Measurements from ENCODE around the gene IER5L. TPM values are rescaled to one million over a fixed set of nuclear protein-coding genes. Genes with fewer than 3 reads are reported as not detected.
"Not testable (repeated sequence)": the region's sequence is repeated elsewhere in the genome, so short reads cannot be mapped to it uniquely, and the experiment has no call there.

Gene IER5L
- total RNA-seq, 4 donors from 2014 or later = 4.3 to 8.2 (median 6.2) TPM

DNA sequence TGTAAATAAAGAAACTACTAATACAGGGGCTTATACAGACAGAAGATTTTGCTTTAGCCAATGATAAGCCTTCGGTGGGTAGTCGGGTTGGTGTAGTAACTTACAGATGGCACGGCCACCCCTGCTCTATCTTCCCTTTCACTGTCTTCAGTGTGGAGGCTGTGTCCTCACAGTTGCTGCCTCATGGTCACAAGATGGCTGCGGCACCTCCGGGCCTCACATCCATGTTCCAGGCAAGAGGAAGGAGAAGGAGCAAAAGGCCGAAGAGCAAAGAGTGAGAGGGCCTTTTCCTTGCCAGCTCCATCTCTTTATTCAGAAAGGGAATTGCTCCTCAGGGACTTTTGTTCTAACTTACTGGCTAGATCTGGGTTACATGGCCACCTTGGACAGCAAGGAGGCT lies 22.2 kb upstream of the IER5L start:
- H3K4me3 ChIP-seq = no peak overlapping the region
- DNase-seq (ENCODE audit: low spot score in 2 of 2) = no peak
- no peaks in the 10 kb centered on the region for H3K27me3 ChIP-seq
- no peaks in the 10 kb centered on the region for H3K9me3 ChIP-seq
- peaks cover 25% of the 10 kb centered on the region for H3K4me1 ChIP-seq
- WGBS = 94% methylated on average over 6 of the region's 6 CpGs
- no peaks in the 10 kb centered on the region for H3K36me3 ChIP-seq
- TF ChIP-seq, protein P1, sequence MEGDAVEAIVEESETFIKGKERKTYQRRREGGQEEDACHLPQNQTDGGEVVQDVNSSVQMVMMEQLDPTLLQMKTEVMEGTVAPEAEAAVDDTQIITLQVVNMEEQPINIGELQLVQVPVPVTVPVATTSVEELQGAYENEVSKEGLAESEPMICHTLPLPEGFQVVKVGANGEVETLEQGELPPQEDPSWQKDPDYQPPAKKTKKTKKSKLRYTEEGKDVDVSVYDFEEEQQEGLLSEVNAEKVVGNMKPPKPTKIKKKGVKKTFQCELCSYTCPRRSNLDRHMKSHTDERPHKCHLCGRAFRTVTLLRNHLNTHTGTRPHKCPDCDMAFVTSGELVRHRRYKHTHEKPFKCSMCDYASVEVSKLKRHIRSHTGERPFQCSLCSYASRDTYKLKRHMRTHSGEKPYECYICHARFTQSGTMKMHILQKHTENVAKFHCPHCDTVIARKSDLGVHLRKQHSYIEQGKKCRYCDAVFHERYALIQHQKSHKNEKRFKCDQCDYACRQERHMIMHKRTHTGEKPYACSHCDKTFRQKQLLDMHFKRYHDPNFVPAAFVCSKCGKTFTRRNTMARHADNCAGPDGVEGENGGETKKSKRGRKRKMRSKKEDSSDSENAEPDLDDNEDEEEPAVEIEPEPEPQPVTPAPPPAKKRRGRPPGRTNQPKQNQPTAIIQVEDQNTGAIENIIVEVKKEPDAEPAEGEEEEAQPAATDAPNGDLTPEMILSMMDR (IDR thresholded peaks at IDR 0.05) = no peak
- TF ChIP-seq POLR2AphosphoS5 (IDR thresholded peaks at IDR 0.05) (no peak), POLR2A (IDR thresholded peaks at IDR 0.05) (no peak), EP300 (IDR thresholded peaks at IDR 0.05) (no peak)
- H3K27ac ChIP-seq = no peak overlapping the region

DNA sequence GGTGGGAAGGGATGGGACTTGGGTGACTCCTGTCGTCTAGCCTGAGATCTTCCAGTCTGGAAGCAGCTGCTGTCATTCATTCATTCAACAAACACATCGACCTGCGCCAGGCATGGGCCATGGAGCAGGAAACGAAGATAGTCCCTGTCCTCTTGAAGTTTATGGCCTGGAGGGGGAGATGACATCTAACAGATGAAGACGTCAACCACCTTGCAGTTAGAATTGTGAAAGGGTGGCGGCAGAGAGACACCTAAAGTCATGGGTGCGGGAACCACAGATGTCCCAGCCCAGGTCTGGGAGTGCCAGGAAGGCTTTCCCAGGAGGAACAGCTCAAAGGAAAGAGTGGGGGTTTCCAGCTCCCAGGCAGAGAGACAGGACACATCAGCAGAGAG lies 21.0 kb upstream of the IER5L start:
- peak overlapping the region; percentile 86 for H3K27ac ChIP-seq
- 54% methylated on average over 7 of the region's 7 CpGs for WGBS
- TF ChIP-seq, protein P1 (IDR thresholded peaks at IDR 0.05) = no peak
- no peak for TF ChIP-seq POLR2A (IDR thresholded peaks at IDR 0.05)
- TF ChIP-seq EP300 (IDR thresholded peaks at IDR 0.05) = no peak
- TF ChIP-seq POLR2AphosphoS5 (IDR thresholded peaks at IDR 0.05) = no peak

DNA sequence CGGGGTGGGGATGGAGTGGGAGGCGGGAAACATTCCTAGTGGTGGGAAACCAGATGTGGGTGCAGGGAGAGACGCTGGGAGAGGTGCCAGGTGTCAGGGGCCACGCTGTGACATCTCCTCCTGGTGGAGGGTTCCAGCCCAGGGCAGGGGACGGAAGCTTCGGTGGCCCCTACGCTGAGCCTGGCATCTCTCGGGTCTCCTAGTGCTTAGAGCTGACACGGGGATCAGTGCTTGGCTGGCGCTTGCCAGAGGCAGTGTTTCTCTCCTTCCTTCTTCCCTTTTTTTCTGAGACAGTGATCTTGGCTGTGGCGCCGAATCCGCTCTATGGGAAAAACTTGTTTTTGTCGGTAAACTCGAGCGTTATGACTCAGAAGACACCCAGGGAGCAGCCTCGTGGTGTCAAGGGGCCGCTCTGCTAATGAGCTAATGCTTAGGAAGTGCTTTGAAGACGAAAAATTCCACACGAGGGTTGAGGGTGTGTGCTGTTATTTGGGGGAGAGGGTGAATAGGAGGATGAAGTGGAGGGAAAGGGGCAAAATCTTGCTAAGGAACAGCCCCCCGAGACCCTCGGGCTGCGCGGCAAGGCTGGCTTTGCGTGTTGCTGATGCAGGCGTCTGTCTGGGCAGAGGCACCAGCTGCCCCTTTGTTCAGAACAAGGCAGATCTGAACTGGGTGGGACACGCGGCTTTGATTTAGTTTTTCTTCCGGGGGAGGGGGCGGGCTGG lies 20.4 kb upstream of the IER5L start:
- Histone ChIP-seq H3K4me1 (peaks cover 21% of the 10 kb centered on the region), H3K9me3 (no peaks in the 10 kb centered on the region), H3K4me3 (peak overlapping the region; percentile 17), H3K27ac (peak overlapping the region; percentile 86), H3K36me3 (no peaks in the 10 kb centered on the region), H3K27me3 (peaks cover 5% of the 10 kb centered on the region)
- WGBS = 17% methylated on average over 24 of the region's 30 CpGs
- peak in 1 of 2 donors; percentile 88 for DNase-seq (ENCODE audit: low spot score in 2 of 2)
- TF ChIP-seq, protein P1 (IDR thresholded peaks at IDR 0.05) = no peak
- no peak for TF ChIP-seq POLR2AphosphoS5 (IDR thresholded peaks at IDR 0.05)
- TF ChIP-seq EP300 (IDR thresholded peaks at IDR 0.05) = no peak
- no peak for TF ChIP-seq POLR2A (IDR thresholded peaks at IDR 0.05)

More for the DNA sequence above, 21.0 kb upstream of the IER5L start:
- H3K9me3 ChIP-seq = no peaks in the 10 kb centered on the region
- H3K4me3 ChIP-seq = no peak overlapping the region
- H3K4me1 ChIP-seq = peaks cover 25% of the 10 kb centered on the region
- no peaks in the 10 kb centered on the region for H3K36me3 ChIP-seq
- peaks cover 1% of the 10 kb centered on the region for H3K27me3 ChIP-seq
- DNase-seq (ENCODE audit: low spot score in 2 of 2) = no peak

DNA sequence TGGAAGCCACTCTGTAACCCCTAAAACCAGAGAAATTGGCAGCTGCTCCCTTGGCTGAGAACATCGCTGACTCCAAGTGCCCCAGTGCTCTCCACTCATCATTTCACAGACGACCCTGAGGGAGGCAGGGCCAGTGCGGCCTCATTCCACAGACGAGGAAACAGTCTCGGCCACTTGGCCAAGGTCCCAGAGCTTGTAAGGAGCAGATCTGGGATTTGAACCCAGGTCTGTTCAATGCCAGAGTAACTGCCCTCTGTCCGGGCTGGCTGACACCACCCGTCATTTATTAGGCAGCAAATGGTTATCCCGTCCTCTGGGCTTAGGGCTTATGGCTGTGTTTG lies 19.9 kb upstream of the IER5L start:
- peak overlapping the region; percentile 17 for H3K4me3 ChIP-seq
- H3K27ac ChIP-seq = peak overlapping the region; percentile 86
- 27% methylated on average over 8 of the region's 8 CpGs for WGBS

DNA sequence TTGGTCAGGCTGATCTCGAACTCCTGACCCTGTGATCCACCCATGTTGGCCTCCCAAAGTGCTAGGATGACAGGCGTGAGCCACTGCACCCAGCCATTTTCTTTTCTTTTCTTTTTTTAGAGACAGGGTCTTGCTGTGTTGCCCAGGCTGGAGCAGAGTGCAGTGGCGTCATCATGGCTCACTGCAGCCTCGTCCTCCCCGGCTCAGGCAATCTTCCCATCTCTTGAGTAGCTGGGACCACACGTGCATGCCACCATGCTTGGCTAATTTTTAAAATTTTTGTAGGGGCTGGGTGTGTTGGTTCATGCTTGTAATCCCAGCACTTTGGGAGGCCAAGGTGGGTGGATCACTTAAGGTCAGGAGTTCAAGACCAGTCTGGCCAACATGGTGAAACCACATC lies 19.0 kb upstream of the IER5L start:
- H3K36me3 ChIP-seq; H3K27ac ChIP-seq; H3K4me3 ChIP-seq; H3K9me3 ChIP-seq; H3K27me3 ChIP-seq; DNase-seq (ENCODE audit: low spot score in 2 of 2): not testable (repeated sequence)
- 90% methylated on average over 6 of the region's 6 CpGs for WGBS
- H3K4me1 ChIP-seq = peaks cover 16% of the 10 kb centered on the region

More for the DNA sequence above, 19.9 kb upstream of the IER5L start:
- H3K9me3 ChIP-seq = no peaks in the 10 kb centered on the region
- H3K27me3 ChIP-seq = peaks cover 5% of the 10 kb centered on the region
- DNase-seq (ENCODE audit: low spot score in 2 of 2) = no peak
- H3K4me1 ChIP-seq = peaks cover 16% of the 10 kb centered on the region
- no peak for TF ChIP-seq POLR2A (IDR thresholded peaks at IDR 0.05)
- no peak for TF ChIP-seq POLR2AphosphoS5 (IDR thresholded peaks at IDR 0.05)
- TF ChIP-seq, protein P1 (IDR thresholded peaks at IDR 0.05) = no peak
- no peak for TF ChIP-seq EP300 (IDR thresholded peaks at IDR 0.05)
- no peaks in the 10 kb centered on the region for H3K36me3 ChIP-seq
